ENCODE data around the gene OBSCN. TPM values are rescaled to one million over a fixed set of nuclear protein-coding genes. Genes with fewer than 3 reads are reported as not detected.

The OBSCN gene
- total and polyA plus RNA-seq, 2 of the 13 experiments (the other 11 are each of a cell fraction or from before 2014, with no cell fraction given): 0.20 TPM

- TF ChIP-seq HMGXB4 (CRISPR knock-in tag; IDR thresholded peaks at IDR 0.05; ENCODE audit: borderline replicate concordance in 1 of 2, low read depth in 1 of 2) (peak; percentile 41 to 78; a peak in 3 of 4 replicates), GTF2F1 (IDR thresholded peaks at IDR 0.05; ENCODE audit: low read length) (no peak), HMG20B (CRISPR knock-in tag; conservative IDR thresholded peaks at IDR 0.05) (no peak), ZFP36L2 (CRISPR knock-in tag; IDR thresholded peaks at IDR 0.05) (no peak), ATRX (CRISPR knock-in tag; IDR thresholded peaks at IDR 0.05; ENCODE audit: borderline replicate concordance) (no peak), ZNF724P (CRISPR knock-in tag; IDR thresholded peaks at IDR 0.05; ENCODE audit: borderline replicate concordance) (no peak), USF2 (IDR thresholded peaks at IDR 0.05; ENCODE audit: low read depth, low read length) (no peak), USF2 (CRISPR knock-in tag; IDR thresholded peaks at IDR 0.05; ENCODE audit: borderline replicate concordance) (no peak), CTCF (CRISPR knock-in tag; IDR thresholded peaks at IDR 0.05) (peak; percentile 53), HIC2 (CRISPR knock-in tag; IDR thresholded peaks at IDR 0.05; ENCODE audit: low read depth) (no peak), PRMT3 (CRISPR knock-in tag; IDR thresholded peaks at IDR 0.05; ENCODE audit: borderline replicate concordance, low read depth) (no peak), ZNF101 (CRISPR knock-in tag; IDR thresholded peaks at IDR 0.05; ENCODE audit: borderline replicate concordance, low read depth) (no peak), TBL1XR1 (IDR thresholded peaks at IDR 0.05; ENCODE audit: borderline replicate concordance, low read length, partially characterized antibody) (no peak), ARHGAP35 (CRISPR knock-in tag; IDR thresholded peaks at IDR 0.05; ENCODE audit: borderline replicate concordance) (peak; percentile 25; the same call in 1 of the 2 replicates), REPIN1 (CRISPR knock-in tag; IDR thresholded peaks at IDR 0.05; ENCODE audit: borderline replicate concordance, low read depth) (no peak), FOXA3 (CRISPR knock-in tag; IDR thresholded peaks at IDR 0.05) (no peak)
- TF ChIP-seq, protein P1, sequence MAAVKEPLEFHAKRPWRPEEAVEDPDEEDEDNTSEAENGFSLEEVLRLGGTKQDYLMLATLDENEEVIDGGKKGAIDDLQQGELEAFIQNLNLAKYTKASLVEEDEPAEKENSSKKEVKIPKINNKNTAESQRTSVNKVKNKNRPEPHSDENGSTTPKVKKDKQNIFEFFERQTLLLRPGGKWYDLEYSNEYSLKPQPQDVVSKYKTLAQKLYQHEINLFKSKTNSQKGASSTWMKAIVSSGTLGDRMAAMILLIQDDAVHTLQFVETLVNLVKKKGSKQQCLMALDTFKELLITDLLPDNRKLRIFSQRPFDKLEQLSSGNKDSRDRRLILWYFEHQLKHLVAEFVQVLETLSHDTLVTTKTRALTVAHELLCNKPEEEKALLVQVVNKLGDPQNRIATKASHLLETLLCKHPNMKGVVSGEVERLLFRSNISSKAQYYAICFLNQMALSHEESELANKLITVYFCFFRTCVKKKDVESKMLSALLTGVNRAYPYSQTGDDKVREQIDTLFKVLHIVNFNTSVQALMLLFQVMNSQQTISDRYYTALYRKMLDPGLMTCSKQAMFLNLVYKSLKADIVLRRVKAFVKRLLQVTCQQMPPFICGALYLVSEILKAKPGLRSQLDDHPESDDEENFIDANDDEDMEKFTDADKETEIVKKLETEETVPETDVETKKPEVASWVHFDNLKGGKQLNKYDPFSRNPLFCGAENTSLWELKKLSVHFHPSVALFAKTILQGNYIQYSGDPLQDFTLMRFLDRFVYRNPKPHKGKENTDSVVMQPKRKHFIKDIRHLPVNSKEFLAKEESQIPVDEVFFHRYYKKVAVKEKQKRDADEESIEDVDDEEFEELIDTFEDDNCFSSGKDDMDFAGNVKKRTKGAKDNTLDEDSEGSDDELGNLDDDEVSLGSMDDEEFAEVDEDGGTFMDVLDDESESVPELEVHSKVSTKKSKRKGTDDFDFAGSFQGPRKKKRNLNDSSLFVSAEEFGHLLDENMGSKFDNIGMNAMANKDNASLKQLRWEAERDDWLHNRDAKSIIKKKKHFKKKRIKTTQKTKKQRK (IDR thresholded peaks at IDR 0.05; ENCODE audit: low read length): no peak
Measured at GRCh38 chr1:228416217-228416933, 208.5 kb downstream of the OBSCN start, which contains the start of gene TRIM17 (continued).
